Activated T-cell treated with anti-CD3 and anti-CD28 coated beads, Interleukin-2, amount 50 U/mL, for 4 hours (primary cell): Measurements from ENCODE around the gene FIGNL2. TPM values are rescaled to one million over a fixed set of nuclear protein-coding genes. Genes with fewer than 3 reads are reported as not detected.
"Not testable (repeated sequence)": the region's sequence is repeated elsewhere in the genome, so short reads cannot be mapped to it uniquely, and the experiment has no call there.

Experiments used
- ATAC-seq, 2 donors: fragments of 200-7000 bp; cut with Tn5 transposase; one replicate each; pipeline ENCODE4 v1.10.0; 2021
- DNase-seq: peaks from one replicate; pipeline ENCODE4 v3.0.0-alpha.2; 2020
- H3K27me3 Mint-ChIP-seq: one replicate; pipeline ENCODE4 v1.8.0; 2021; ENCODE audit warnings: low read depth, mixed read lengths
- H3K36me3 Mint-ChIP-seq: one replicate; pipeline ENCODE4 v1.8.0; 2022; ENCODE audit warnings: mixed read lengths; ENCODE audit not compliant: insufficient read depth
- H3K4me1 Mint-ChIP-seq: one replicate; pipeline ENCODE4 v1.8.0; 2021; ENCODE audit warnings: low read depth, mixed read lengths
- H3K4me3 Mint-ChIP-seq: one replicate; pipeline ENCODE4 v1.8.0; 2021; ENCODE audit warnings: mild to moderate bottlenecking, moderate library complexity, mixed read lengths
- H3K9me3 Mint-ChIP-seq: one replicate; pipeline ENCODE4 v1.8.0; 2021; ENCODE audit warnings: mixed read lengths
- total RNA-seq, 3 donors: library from RNA; stranded (reverse); gene quantifications; one replicate each; pipeline ENCODE4 v1.2.1, GENCODE V29; 2021

The FIGNL2 gene
- total RNA-seq, 3 donors from 2014 or later = 0.54 to 0.69 (median 0.58) TPM

DNA sequence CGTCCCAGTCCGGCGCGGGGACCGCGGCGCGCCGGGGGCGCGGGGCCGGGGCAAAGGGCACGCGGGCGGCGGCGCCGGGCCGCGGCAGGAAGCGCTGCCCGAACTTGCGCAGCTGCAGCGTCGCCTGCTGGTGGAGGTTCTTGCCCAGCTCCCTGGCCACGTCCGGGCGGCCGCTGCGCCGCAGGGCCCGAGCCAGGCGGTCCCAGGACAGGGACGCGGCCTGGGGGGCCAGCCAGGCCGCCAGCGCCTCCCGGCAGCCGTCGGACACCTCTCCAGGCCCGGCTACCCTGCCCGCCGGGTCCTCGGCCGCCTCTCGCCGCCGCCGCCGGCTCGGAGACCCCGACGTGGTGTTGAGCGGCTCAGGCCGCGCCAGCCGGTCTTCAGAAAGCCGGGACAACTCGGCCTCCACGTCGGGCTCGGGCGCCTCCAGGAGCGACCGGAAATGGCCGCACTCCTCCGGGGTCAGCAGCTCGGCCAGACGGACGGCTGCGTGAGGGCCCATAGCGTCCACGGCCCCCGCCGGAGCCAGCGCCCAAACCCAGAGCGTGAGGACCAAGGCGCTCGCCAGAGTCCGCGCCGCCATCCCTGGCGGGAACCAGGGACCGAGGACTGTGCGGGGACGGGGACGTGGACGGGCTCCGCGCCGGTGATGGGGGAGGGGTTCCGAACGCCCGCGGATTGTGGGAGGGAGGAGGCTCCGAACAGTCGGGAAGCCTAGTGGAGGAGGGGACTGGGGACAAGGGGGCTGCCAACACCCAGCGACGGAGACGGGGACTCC, 34.0 kb downstream of the FIGNL2 start:
- Mint-ChIP-seq H3K4me3 (peak overlapping the region; percentile 70), H3K4me1 (peaks cover 7% of the 10 kb centered on the region)
- peak; percentile 47 for DNase-seq

DNA sequence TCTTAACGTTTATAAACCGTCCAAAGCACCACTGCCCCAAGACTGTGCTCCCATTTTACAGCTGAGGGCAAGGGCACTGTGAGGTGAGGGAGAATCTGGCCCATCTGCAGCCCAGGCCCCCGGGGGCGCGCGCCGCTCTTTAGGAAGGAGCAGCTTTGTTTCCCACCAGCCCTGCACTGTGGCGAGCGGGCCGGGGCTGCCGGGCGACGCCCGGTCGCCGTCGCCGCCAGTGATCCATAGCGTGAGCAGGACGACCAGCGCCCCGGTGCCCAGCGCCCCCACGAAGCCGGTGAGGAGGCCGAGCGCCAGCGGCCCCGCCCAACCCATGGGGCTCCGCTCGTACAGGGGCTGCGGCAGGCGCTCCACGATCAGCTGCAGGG, 34.6 kb downstream of the FIGNL2 start:
- DNase-seq (no peak), ATAC-seq (peak in 1 of 2 donors; percentile 62)
- H3K4me3 Mint-ChIP-seq = peak overlapping the region; percentile 65
- H3K27me3 Mint-ChIP-seq = peaks cover 6% of the 10 kb centered on the region
- peaks cover 7% of the 10 kb centered on the region for H3K4me1 Mint-ChIP-seq
- no peaks in the 10 kb centered on the region for H3K9me3 Mint-ChIP-seq
- no peaks in the 10 kb centered on the region for H3K36me3 Mint-ChIP-seq

More for the DNA sequence above, 34.0 kb downstream of the FIGNL2 start:
- ATAC-seq = peak; percentile 94
- Mint-ChIP-seq H3K36me3 (no peaks in the 10 kb centered on the region), H3K9me3 (no peaks in the 10 kb centered on the region), H3K27me3 (peaks cover 6% of the 10 kb centered on the region)

DNA sequence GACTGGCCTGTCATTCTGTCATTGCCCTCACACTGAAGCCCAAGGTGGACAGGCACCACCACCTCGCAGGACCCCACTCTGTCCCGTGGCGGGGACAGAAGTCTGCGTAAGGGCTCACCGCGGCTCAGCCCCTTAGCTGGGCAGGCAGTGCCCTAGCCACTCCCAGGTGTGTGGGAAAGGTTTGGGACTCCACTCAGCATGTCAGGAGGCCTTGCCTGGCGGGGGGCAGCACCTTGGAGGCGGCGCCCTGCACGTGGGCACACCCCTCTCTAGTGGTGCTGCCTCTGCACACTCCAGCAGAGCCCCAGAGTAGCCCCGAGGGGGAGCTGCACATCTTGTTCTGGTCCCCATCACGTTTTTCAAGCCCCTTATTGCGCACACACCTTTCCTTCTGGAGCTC, 35.6 kb downstream of the FIGNL2 start:
- H3K4me3 Mint-ChIP-seq = peak overlapping the region; percentile 65

DNA sequence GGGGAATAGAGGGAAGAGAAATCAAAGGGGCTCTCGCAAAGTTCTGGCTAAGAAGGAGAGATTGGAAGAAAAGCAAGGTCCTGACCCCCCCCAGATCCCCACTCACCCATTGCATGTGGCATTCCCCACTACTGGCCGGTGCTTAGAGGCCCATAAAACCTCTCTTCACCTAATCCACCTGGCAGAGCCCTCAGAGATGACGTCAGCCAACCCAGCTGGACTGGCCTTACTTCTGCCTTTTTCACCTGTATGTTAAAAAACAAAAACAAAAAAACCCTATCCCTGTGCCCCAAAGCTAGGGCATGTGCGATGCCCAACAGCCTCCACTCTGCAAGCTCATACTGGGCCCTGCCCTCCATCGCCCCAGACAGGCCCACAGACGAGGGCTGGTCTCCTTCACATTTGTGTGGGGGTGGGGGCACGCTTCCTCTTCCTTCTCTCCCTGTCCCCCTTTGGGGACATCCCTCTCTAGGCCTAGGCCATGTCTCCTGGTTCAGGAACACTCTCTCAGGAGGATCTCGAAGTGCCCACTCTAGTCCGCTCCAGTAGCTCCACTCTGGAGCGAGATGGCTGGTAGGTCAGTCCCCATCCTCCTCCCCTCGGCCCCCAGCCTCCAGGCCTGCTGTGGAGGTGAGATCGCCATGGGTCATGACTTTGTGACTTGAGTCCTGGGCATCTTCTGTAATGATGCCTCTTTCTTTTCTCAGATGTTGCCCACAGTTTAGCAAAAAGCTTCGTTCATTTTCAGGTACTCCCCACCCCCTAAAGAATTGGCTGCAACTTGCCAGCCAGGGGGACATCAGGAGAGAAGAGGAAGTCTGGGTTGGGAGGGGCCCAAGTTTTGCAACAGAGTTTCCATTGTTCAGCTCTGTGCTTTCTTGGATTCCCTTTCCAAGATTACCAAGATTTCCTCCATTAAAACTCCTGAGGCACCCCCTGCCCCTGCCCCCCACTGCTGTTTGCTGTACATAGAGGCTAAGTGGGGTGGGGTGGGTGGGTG, 37.0 kb downstream of the FIGNL2 start:
- DNase-seq (no peak), ATAC-seq (no peak)
- H3K9me3 Mint-ChIP-seq = no peaks in the 10 kb centered on the region
- no peaks in the 10 kb centered on the region for H3K36me3 Mint-ChIP-seq
- H3K4me3 Mint-ChIP-seq = no peak overlapping the region
- peaks cover 13% of the 10 kb centered on the region for H3K27me3 Mint-ChIP-seq
- H3K4me1 Mint-ChIP-seq = peaks cover 7% of the 10 kb centered on the region

More for the DNA sequence above, 35.6 kb downstream of the FIGNL2 start:
- Mint-ChIP-seq H3K27me3 (peaks cover 8% of the 10 kb centered on the region), H3K36me3 (no peaks in the 10 kb centered on the region), H3K9me3 (no peaks in the 10 kb centered on the region), H3K4me1 (peaks cover 7% of the 10 kb centered on the region)
- ATAC-seq = no peak
- no peak for DNase-seq

DNA sequence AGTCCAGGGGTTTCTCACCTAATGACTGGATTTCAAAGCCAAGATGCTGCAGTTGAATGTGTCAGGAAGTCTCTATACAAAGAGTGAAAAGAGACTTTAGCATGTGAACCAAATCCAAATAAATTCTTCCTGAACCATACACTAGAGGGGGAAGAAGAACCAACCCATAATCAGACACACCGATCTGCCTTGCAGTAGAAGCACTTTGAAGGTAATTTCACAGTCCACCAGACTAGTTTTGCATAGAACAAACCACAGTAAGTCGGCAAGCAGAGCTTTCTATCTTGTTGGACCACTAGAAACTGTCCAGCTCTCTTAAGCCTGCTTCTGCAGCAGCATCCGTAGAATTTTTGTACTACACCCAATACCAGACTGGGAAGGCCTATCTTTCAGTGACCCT, 39.3 kb downstream of the FIGNL2 start:
- no peaks in the 10 kb centered on the region for H3K9me3 Mint-ChIP-seq
- no peaks in the 10 kb centered on the region for H3K36me3 Mint-ChIP-seq
- ATAC-seq (no peak), DNase-seq (no peak)
- H3K27me3 Mint-ChIP-seq = peaks cover 10% of the 10 kb centered on the region
- H3K4me3 Mint-ChIP-seq = no peak overlapping the region
- H3K4me1 Mint-ChIP-seq = no peaks in the 10 kb centered on the region

DNA sequence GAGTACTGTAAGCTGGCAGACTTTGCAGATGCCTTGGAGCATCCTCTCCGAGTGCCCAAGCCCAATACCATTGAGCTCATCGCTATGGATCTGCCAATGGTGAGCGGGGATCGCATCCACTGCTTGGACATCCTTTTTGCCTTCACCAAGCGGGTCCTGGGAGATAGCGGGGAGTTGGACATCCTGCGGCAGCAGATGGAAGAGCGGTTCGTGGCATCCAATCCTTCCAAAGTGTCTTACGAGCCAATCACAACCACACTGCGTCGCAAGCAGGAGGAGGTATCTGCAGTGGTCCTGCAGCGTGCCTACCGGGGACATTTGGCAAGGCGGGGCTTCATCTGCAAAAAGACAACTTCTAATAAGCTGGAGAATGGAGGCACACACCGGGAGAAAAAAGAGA, 41.6 kb downstream of the FIGNL2 start:
- H3K9me3 Mint-ChIP-seq = no peaks in the 10 kb centered on the region

DNA sequence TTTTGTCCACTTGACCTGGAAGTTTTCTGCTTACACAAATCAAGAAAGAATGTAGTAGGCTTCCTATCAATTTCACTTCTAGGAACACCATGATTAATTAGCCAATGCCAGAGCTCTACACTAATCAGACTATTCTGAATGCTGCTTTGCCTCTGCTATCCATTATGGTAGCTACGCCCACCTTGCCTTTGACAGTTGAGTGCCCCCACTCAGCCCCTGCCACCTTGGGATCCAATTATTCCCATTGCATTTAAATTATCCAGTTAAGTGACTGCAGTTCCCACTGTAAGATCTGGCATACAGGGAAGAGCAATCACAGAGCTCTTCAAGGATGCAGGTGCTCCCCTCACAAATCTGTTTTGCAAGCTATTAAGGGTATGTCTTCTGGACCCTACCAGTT, 47.5 kb downstream of the FIGNL2 start:
- Mint-ChIP-seq H3K36me3 (no peaks in the 10 kb centered on the region), H3K4me3 (no peak overlapping the region), H3K9me3 (no peaks in the 10 kb centered on the region), H3K27me3 (no peaks in the 10 kb centered on the region), H3K4me1 (no peaks in the 10 kb centered on the region)
- DNase-seq (no peak), ATAC-seq (no peak)

More for the DNA sequence above, 41.6 kb downstream of the FIGNL2 start:
- Mint-ChIP-seq H3K4me1 (no peaks in the 10 kb centered on the region), H3K4me3 (no peak overlapping the region), H3K27me3 (peaks cover 10% of the 10 kb centered on the region), H3K36me3 (no peaks in the 10 kb centered on the region)
- DNase-seq (no peak), ATAC-seq (no peak)

DNA sequence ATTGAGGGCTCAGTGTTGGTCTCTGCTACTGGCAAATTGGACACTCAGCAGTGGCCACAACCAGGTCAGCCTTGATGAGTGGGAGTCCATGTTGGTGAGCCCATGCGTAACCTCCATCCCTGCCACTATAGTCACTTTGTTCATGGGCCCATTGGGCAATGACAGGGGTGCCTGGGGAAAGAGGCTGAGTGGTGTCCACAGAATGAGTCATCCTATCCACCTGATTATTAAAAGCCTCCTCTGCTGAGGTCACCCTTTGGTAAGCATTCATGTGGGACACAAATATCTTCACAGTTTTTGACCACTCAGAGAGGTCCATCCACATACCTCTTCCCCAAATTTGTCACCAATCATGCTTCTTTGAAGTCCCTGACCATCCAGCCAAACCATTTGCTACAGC, 50.0 kb downstream of the FIGNL2 start:
- H3K4me3 Mint-ChIP-seq = no peak overlapping the region
- DNase-seq = no peak
- no peaks in the 10 kb centered on the region for H3K36me3 Mint-ChIP-seq
- ATAC-seq = no peak
- no peaks in the 10 kb centered on the region for H3K27me3 Mint-ChIP-seq
- H3K4me1 Mint-ChIP-seq = no peaks in the 10 kb centered on the region
- H3K9me3 Mint-ChIP-seq = no peaks in the 10 kb centered on the region

DNA sequence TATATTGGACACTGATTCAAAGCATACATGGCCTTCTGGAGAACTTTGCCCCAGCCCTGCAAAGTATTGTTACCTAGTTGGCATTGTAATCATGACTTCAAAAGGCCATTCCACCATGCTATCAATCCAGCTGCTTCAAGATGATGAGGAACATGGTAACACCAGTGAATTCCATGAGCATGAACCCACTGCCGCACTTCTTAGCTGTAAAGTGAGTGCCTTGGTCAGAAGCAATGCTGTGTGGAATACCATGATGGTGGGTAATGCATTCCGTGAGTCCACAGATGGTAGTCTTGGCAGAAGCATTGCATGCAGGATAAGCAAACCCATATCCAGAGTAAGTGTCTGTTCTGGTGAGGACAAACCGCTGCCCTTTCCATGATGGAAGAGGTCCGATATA, 50.5 kb downstream of the FIGNL2 start:
- not testable (repeated sequence) for H3K36me3 Mint-ChIP-seq, DNase-seq, H3K9me3 Mint-ChIP-seq, ATAC-seq, H3K4me3 Mint-ChIP-seq, H3K27me3 Mint-ChIP-seq, H3K4me1 Mint-ChIP-seq

DNA sequence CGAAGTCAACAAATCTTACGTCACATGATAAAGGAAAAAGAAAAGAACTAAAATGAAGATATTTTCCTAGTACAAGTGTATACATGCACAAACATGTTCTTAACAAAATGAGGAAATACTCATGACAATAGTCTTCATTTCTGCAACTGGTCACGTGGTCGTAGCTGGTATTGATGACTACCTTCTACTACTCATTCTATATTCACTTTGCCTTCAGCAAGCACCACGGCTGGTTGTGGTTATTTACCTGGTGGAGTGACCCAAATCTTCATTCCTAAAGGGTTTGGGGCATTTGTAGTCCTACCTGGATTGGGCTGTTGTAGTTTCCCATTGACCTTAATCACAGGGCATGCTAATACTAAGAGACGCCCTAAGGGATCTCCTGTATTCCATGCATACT, 51.2 kb downstream of the FIGNL2 start:
- Mint-ChIP-seq H3K4me3 (no peak overlapping the region), H3K27me3 (no peaks in the 10 kb centered on the region), H3K9me3 (no peaks in the 10 kb centered on the region), H3K36me3 (no peaks in the 10 kb centered on the region), H3K4me1 (no peaks in the 10 kb centered on the region)
- DNase-seq (no peak), ATAC-seq (no peak)

DNA sequence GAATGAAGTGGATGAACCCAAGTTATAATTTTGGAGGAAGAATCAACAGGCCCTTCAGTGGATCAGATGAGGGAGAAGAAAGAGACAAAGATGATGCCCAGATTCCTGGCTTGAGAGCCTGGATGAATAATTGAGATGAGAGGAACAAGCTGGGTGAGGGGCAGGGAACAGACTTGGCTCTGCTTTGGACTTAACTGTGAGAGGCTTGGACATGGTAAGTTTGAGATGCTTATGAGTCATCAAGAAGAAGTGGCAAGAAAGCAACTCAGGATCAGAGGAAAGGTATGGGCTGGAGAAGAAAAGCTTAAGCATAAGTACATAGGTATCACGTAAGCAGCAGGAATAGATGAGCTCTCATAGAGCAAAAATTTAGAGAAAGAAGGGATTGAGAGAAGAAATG, 55.3 kb downstream of the FIGNL2 start:
- H3K27me3 Mint-ChIP-seq = no peaks in the 10 kb centered on the region
- no peak for ATAC-seq

DNA sequence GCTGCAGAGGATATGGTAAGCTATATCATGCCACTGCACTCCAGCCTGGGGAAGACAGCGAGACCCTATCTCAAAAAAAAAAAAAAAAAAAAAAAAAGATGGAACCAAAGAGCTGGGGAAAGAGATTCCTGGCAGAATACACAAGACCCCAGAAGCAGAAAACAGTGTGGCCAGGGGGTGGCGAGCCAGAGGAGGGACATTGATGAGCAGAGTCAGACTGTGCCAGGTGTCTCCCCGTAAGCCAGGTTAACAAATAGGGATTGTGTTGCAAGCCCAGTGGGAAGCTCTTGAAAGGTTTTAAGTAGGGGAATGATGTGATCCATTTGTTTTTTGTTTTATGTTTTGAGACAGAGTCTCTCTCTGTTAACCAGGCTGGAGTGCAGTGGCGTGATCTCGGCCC, 56.1 kb downstream of the FIGNL2 start:
- no peaks in the 10 kb centered on the region for H3K9me3 Mint-ChIP-seq
- H3K27me3 Mint-ChIP-seq = no peaks in the 10 kb centered on the region
- ATAC-seq (no peak), DNase-seq (no peak)
- H3K4me1 Mint-ChIP-seq = no peaks in the 10 kb centered on the region
- no peaks in the 10 kb centered on the region for H3K36me3 Mint-ChIP-seq
- H3K4me3 Mint-ChIP-seq = no peak overlapping the region

More for the DNA sequence above, 55.3 kb downstream of the FIGNL2 start:
- no peak overlapping the region for H3K4me3 Mint-ChIP-seq
- DNase-seq = no peak
- no peaks in the 10 kb centered on the region for H3K36me3 Mint-ChIP-seq
- no peaks in the 10 kb centered on the region for H3K4me1 Mint-ChIP-seq
- no peaks in the 10 kb centered on the region for H3K9me3 Mint-ChIP-seq

DNA sequence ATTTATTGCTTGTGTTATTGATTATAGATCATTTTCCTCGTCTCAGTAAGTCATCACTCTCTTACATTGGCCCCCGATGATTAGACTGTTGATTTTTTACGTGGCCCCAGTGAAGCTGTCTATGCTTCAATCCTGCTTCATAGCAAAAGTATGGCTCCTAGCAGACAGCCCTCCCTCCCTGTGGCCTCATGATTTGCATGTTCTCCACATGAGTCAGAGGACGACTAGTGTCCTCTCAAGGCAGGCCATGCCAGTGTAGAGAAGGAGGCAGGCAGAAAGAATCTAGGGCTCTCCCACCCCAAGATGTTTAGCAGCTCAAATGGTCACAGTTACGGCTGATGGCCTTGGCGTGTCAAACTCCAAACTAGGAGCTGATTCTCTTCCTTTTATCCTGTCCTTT, 59.6 kb downstream of the FIGNL2 start:
- Mint-ChIP-seq H3K9me3 (no peaks in the 10 kb centered on the region), H3K36me3 (no peaks in the 10 kb centered on the region), H3K4me1 (peaks cover 3% of the 10 kb centered on the region), H3K4me3 (no peak overlapping the region), H3K27me3 (peaks cover 3% of the 10 kb centered on the region)
- DNase-seq (no peak), ATAC-seq (no peak)

DNA sequence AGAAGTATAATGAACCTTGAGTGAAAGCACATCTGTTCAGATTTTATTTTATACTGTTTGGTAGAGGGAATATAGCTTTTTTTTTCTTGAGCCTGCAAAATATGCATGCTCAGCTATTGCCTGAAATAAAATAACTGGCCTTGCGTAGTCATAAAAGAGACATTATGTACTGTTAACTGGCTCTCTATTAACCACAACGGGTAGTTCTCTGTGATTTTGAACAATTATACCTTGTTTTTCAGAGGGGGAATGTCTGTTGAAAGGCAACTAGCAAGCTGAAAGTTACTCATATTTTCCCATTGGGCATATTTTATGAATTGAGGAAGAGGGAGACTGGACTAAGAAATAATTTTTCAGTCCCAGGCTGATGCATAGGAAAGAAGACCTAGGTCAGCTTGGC, 62.6 kb downstream of the FIGNL2 start:
- DNase-seq (no peak), ATAC-seq (no peak)
- Mint-ChIP-seq H3K4me1 (peaks cover 3% of the 10 kb centered on the region), H3K27me3 (peaks cover 6% of the 10 kb centered on the region), H3K36me3 (no peaks in the 10 kb centered on the region), H3K4me3 (no peak overlapping the region), H3K9me3 (no peaks in the 10 kb centered on the region)
